SU-DHL-6 (cell line): ENCODE results near the gene CDC42BPG.

ENCODE experiments used
- H2AFZ ChIP-seq: fragments of 200-600 bp; sonication (generic); 2 replicates; pipeline ENCODE4 v1.6.1; 2014; ENCODE audit warnings: low read depth, mild to moderate bottlenecking, moderate library complexity, mixed read lengths, antibody characterized with exemption, low read length; ENCODE audit not compliant: severe bottlenecking
- H3F3A ChIP-seq: fragments of 200-600 bp; shearing (Covaris generic); 2 replicates; pipeline ENCODE4 v1.6.0; 2016; ENCODE audit warnings: antibody characterized with exemption, mild to moderate bottlenecking; ENCODE audit not compliant: insufficient read depth
- H3K27ac ChIP-seq: fragments of 200-600 bp; sonication (generic); 2 replicates; pipeline ENCODE4 v1.5.1; 2016; ENCODE audit warnings: low read depth, mild to moderate bottlenecking, low read length, moderate library complexity, mixed read lengths
- H3K27me3 ChIP-seq: fragments of 200-600 bp; sonication (generic), shearing (Covaris generic); 2 replicates; pipeline ENCODE4 v1.6.0; 2014; ENCODE audit warnings: mild to moderate bottlenecking, low read length
- H3K36me3 ChIP-seq: fragments of 200-600 bp; sonication (generic); 2 replicates; pipeline ENCODE4 v1.6.1; 2014; ENCODE audit warnings: mild to moderate bottlenecking, low read length, mixed read lengths
- H3K4me2 ChIP-seq: fragments of 300-600, 200-600 bp; shearing (Covaris generic), sonication (generic); 2 replicates; pipeline ENCODE4 v1.6.0; 2014; ENCODE audit warnings: low read length, low read depth, mild to moderate bottlenecking; ENCODE audit not compliant: poor library complexity, severe bottlenecking
- H3K4me3 ChIP-seq: fragments of 200-600 bp; sonication (generic); 2 replicates; pipeline ENCODE4 v1.5.1; 2014; ENCODE audit warnings: antibody characterized with exemption, low read length, mild to moderate bottlenecking, mixed read lengths; ENCODE audit not compliant: insufficient read depth, poor library complexity, severe bottlenecking
- H3K79me2 ChIP-seq: fragments of 200-600 bp; sonication (generic); 2 replicates; pipeline ENCODE4 v1.6.1; 2014; ENCODE audit warnings: mild to moderate bottlenecking, low read length, moderate library complexity; ENCODE audit not compliant: insufficient read depth
- H3K9ac ChIP-seq: fragments of 200-600 bp; sonication (generic); 2 replicates; pipeline ENCODE4 v1.7.0; 2014; ENCODE audit warnings: mild to moderate bottlenecking, low read length
- H3K9me2 ChIP-seq: fragments of 200-600 bp; sonication (generic); replicated peaks from 2 replicates; pipeline ENCODE4 v1.6.1; 2014; ENCODE audit warnings: low read length; ENCODE audit not compliant: insufficient read depth
- H3K9me3 ChIP-seq: fragments of 200-600 bp; sonication (generic); 2 replicates; pipeline ENCODE4 v1.6.1; 2014; ENCODE audit warnings: low read length, mixed read lengths; ENCODE audit not compliant: insufficient read depth
- H4K20me1 ChIP-seq: fragments of 200-600 bp; sonication (generic); 2 replicates; pipeline ENCODE4 v1.6.1; 2014; ENCODE audit warnings: low read depth, mild to moderate bottlenecking, antibody characterized with exemption, low read length, moderate library complexity, mixed read lengths
- EZH2phosphoT487 ChIP-seq: fragments of 200-600 bp; sonication (generic), shearing (Covaris generic); conservative IDR thresholded peaks from 2 replicates; pipeline ENCODE4 v1.6.1; 2018; ENCODE audit warnings: mild to moderate bottlenecking, antibody characterized with exemption, low read length, moderate library complexity, mixed read lengths
- TF ChIP-seq, protein P1 (sequence below): fragments of 200-600 bp; sonication (generic); IDR thresholded peaks from one replicate; pipeline ENCODE4 v1.5.1; 2017; ENCODE audit warnings: antibody characterized with exemption, mild to moderate bottlenecking, low read length, moderate library complexity; ENCODE audit not compliant: insufficient read depth, poor library complexity, severe bottlenecking

Gene CDC42BPG

DNA sequence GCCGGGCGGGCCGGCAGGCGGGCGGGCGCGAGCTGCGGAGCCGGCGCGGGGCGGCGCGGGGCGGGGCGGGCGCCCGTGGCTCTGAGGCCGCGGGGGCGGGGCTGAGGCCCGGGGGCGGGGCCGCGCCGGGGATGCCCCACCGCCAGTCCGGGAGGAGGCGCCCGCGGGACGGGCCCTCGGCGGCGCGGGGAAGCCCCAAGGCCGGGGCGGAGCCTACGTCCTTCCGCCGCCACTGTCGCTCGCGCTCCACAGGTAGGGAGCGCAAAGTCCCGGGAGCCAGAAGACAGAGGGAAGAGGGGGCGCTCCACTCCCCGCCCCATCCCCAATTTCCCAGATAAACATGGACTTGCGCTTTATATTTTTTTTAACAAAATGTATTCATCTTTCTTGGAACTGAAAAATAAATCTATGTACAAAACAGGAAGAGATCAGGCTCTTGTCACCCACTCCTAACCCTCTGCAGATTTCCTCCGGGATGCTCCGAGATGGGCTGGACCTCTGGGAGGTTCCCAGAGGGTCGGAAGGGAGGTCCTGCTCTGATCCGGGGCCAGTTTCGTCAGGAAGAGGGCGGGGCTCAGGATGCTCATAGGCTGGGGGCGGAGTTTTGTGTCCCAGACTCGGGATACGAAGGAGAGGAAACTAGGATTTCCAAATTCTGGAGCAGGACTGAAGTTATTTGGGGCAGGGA, 41.2 kb downstream of the CDC42BPG start, which contains the start of gene MAP4K2:
Gene MAP4K2, minus strand, starts transcription at position 57 of the 688 bp plus-strand sequence. CDS start 65 bp downstream, outside the sequence.
- Histone ChIP-seq H3K9ac (peak within 1 kb of the TSS; percentile 67), H3K27ac (peak within 1 kb of the TSS; percentile 80), H3K79me2 (no peaks in the 10 kb centered on the region), H2AFZ (no peak within 1 kb of the TSS), H3K4me2 (peak within 1 kb of the TSS; percentile 88), H3K4me3 (peak within 1 kb of the TSS; percentile 67), H3K27me3 (no peaks in the 10 kb centered on the region), H3F3A (0 out of 2 replicates have a peak, but pooled peaks cover 15% of the 10 kb centered on the region), H3K9me2 (no peaks in the 10 kb centered on the region), H3K36me3 (no peaks in the 10 kb centered on the region), H4K20me1 (no peaks in the 10 kb centered on the region), H3K9me3 (no peaks in the 10 kb centered on the region)
- no peak for TF ChIP-seq EZH2phosphoT487
- TF ChIP-seq, protein P1, sequence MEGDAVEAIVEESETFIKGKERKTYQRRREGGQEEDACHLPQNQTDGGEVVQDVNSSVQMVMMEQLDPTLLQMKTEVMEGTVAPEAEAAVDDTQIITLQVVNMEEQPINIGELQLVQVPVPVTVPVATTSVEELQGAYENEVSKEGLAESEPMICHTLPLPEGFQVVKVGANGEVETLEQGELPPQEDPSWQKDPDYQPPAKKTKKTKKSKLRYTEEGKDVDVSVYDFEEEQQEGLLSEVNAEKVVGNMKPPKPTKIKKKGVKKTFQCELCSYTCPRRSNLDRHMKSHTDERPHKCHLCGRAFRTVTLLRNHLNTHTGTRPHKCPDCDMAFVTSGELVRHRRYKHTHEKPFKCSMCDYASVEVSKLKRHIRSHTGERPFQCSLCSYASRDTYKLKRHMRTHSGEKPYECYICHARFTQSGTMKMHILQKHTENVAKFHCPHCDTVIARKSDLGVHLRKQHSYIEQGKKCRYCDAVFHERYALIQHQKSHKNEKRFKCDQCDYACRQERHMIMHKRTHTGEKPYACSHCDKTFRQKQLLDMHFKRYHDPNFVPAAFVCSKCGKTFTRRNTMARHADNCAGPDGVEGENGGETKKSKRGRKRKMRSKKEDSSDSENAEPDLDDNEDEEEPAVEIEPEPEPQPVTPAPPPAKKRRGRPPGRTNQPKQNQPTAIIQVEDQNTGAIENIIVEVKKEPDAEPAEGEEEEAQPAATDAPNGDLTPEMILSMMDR, result peak; percentile 8

DNA sequence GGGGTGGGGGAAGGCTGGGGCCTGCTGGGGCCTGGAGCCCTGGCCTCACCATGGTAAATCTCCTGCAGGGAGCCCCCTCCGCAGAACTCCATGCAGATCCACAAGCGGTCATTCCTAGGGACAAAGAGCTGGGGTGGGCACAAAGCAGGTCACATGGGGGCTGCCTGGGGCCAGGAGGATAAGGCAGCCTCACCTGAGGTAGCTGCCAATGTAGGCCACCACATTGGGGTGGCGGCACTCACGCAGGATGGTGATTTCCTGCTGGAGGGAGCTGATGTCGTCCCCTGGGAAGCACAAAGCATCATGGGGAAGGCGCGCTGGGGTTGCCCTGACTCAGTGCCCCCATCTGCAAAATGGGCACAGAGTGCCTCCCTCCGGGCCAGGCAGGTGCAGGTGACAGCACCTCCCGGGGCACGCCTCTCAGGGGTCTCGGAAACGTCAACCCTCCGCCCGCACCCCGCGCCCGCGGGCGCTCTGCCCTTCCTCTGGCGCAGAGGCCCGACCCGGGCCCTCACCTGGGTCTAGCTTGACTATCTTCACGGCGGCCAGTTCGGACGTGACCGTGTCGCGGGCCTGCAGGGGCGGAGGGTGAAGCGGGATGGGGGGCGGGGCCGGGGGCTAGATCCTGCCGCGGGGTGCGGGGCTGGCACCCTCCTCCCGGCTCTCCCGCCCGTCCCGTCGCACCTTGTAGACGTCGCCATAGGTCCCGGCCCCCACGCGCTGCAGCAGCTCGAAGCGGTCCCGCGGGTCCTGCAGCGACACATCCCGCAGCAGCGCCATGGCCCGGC, 41.9 kb downstream of the CDC42BPG start:
- H3F3A ChIP-seq, result 0 out of 2 replicates have a peak, but pooled peaks cover 15% of the 10 kb centered on the region

DNA sequence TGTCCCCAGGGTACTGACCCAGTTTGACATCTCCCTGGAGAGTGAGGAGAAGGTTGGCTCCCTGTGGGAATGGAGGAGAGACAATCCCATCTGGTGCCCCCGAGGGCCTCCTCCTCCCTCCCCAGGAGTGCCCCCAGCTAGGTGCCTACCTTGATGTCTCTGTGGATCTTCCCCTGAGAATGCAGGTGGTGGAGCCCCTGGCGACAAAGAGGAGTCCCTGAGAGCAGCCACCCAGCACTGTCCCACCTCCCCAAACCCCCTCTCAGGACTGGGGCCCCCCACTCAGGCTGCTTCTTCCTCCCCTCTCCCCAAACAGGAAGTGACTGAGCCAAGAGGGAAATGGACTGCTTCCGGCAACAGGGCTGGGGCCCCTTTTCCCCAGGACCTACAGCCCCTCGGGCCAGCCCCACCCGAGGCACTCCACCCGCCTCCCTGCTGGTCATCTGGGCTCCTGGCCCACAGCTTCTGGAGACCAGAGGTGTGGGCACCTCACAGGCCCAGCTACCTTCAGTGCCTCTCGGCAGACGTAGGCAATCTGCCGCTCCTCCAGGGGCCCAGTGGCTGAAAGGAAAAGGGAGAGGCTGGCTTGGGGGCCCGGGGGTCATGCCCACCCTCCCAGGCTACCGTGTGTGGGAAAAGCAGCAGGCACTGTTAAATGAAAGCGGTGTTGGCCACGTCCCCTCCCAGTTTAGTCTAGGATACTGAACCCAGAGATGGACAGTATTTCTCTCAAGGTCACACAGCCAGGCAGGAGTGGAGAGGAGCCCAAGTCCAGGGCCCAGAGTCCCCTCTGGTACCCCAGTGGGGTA, 42.7 kb downstream of the CDC42BPG start:
- H3K36me3 ChIP-seq, result no peaks in the 10 kb centered on the region
- no peaks in the 10 kb centered on the region for H3K9me2 ChIP-seq
- H3K27ac ChIP-seq, result peak overlapping the region; percentile 80
- no peaks in the 10 kb centered on the region for H3K9me3 ChIP-seq
- no peaks in the 10 kb centered on the region for H3K79me2 ChIP-seq
- TF ChIP-seq, protein P1, result no peak
- no peak for TF ChIP-seq EZH2phosphoT487
- peak overlapping the region; percentile 62 for H3K4me2 ChIP-seq
- H3F3A ChIP-seq, result 0 out of 2 replicates have a peak, but pooled peaks cover 15% of the 10 kb centered on the region
- peak overlapping the region; percentile 59 for H3K9ac ChIP-seq
- H3K27me3 ChIP-seq, result no peaks in the 10 kb centered on the region
- H4K20me1 ChIP-seq, result no peaks in the 10 kb centered on the region
- no peak overlapping the region for H2AFZ ChIP-seq
- H3K4me3 ChIP-seq, result peak overlapping the region; percentile 52

More for the DNA sequence above, 41.9 kb downstream of the CDC42BPG start:
- Histone ChIP-seq H3K9me3 (no peaks in the 10 kb centered on the region), H3K9me2 (no peaks in the 10 kb centered on the region), H2AFZ (no peak overlapping the region), H3K4me3 (peak overlapping the region; percentile 52), H3K27me3 (no peaks in the 10 kb centered on the region), H3K27ac (peak overlapping the region; percentile 80), H3K9ac (peak overlapping the region; percentile 59), H3K36me3 (no peaks in the 10 kb centered on the region), H3K4me2 (peak overlapping the region; percentile 62), H4K20me1 (no peaks in the 10 kb centered on the region), H3K79me2 (no peaks in the 10 kb centered on the region)
- TF ChIP-seq EZH2phosphoT487, result no peak
- TF ChIP-seq, protein P1, result no peak
